ENCODE data around the gene TMEM184C.

Gene TMEM184C

DNA sequence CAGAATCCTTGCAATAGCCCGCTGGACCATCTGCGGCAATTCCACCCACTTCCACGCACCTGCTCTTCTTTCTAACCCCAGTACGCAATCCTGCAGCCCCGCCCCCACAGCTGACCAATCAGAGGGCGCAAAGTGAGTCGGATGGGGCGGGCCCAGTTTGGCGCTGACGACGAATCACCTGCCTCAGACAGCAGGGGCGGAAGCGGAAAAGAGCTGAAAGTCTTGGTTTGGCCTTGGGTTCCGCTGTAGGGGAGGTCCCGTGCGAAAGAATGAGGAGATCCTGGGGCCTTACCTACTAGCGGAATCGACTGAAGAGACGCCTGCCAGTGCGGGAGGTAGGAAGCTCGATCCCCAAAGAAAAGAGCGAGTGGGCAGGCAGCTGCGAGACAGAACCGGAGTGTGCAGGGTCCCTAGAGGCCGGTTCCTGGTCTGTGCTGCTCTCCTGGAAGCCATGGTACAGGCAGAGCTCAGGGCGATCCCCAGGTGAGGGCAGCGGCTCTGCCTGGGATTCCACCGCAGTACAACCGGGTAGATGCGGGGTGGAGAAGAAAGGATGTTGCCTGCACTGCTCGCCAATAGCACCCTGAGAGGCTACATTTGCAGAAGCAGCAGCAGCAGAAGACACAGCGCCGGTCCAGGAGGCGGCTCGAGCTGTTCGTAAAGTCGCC, at the start of gene TMEM184C:
TMEM184C (plus strand) TSS at position 225 of the 668 bp plus-strand sequence. CDS start 560 bp downstream, outside the sequence.
- TF ChIP-seq ZC3H10 (CRISPR knock-in tag; IDR thresholded peaks at IDR 0.05) (no peak), SNAI2 (CRISPR knock-in tag; IDR thresholded peaks at IDR 0.05) (peak; percentile 64; the same call in 1 of the 2 replicates)
- peak; percentile 100 for ATAC-seq

DNA sequence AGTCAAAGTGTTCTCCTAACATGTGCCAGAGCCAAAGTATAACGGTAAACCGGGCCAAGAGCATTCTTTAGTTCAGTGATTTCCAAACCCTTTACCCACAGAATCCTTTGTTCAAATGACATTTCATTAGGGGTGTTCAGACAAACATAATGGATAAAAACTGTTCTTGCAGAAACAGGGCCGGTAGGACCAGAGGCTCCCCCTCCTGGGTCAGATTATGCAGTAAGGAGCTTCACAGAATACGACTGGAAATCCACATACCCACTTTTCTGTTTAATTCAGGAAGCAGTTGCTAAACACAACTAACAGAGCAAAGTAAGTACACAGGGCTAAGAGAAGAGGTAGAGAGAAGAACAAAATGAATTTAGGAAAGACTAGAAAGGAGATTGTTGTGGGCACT, 46.6 kb upstream of the TMEM184C start:
- ATAC-seq: no peak
- TF ChIP-seq, protein P1, sequence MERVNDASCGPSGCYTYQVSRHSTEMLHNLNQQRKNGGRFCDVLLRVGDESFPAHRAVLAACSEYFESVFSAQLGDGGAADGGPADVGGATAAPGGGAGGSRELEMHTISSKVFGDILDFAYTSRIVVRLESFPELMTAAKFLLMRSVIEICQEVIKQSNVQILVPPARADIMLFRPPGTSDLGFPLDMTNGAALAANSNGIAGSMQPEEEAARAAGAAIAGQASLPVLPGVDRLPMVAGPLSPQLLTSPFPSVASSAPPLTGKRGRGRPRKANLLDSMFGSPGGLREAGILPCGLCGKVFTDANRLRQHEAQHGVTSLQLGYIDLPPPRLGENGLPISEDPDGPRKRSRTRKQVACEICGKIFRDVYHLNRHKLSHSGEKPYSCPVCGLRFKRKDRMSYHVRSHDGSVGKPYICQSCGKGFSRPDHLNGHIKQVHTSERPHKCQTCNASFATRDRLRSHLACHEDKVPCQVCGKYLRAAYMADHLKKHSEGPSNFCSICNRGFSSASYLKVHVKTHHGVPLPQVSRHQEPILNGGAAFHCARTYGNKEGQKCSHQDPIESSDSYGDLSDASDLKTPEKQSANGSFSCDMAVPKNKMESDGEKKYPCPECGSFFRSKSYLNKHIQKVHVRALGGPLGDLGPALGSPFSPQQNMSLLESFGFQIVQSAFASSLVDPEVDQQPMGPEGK (CRISPR knock-in tag; IDR thresholded peaks at IDR 0.05; ENCODE audit: borderline replicate concordance): no peak
- TF ChIP-seq TOX (CRISPR knock-in tag; IDR thresholded peaks at IDR 0.05; ENCODE audit: borderline replicate concordance): no peak
- TF ChIP-seq ZNF8 (CRISPR knock-in tag; IDR thresholded peaks at IDR 0.05): no peak
- no peak for TF ChIP-seq ISL1 (CRISPR knock-in tag; IDR thresholded peaks at IDR 0.05)
- TF ChIP-seq ARNTL (CRISPR knock-in tag; IDR thresholded peaks at IDR 0.05; ENCODE audit: borderline replicate concordance, low read depth): no peak
- no peak for TF ChIP-seq ZFP3 (CRISPR knock-in tag; IDR thresholded peaks at IDR 0.05)
- TF ChIP-seq OSR1 (CRISPR knock-in tag; IDR thresholded peaks at IDR 0.05): no peak
- no peak for TF ChIP-seq RARB (CRISPR knock-in tag; IDR thresholded peaks at IDR 0.05)
- no peak for TF ChIP-seq PPARA (CRISPR knock-in tag; IDR thresholded peaks at IDR 0.05; ENCODE audit: borderline replicate concordance)
- no peak for TF ChIP-seq TCF4 (CRISPR knock-in tag; IDR thresholded peaks at IDR 0.05; ENCODE audit: borderline replicate concordance)

DNA sequence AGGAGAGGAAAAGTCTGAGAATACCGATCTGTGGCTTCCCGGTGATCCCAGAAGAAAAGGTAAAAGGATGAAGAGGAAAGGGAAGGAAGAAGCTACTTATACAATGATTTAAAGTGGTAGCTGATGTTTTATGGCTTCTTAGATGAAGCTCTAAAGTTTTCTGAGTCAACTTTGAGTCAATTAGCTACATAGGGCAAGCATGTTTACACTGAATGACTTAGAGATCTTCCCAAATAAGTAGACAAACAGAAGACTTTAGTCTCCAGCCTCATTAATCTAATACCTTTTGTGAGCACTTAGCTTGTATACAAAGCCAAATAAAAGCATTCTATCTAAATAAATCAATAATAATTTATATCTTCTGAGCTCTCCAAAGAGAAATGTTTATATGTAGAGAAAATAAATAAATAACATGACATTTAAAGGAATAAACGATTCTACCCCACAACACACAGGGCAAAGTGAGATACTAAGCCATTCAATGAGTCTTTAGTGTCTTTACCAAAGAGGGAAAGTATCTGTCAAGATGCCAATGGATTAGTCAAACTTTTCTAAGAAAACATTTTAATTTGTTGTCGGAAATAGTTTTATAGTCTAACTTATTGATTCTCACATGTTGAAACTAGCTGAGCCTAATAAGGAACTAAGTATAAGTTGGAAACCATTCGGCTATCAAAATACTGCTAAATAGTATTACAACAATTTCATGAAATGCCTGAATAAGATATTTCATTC, 46.0 kb upstream of the TMEM184C start:
- TF ChIP-seq TOX (CRISPR knock-in tag; IDR thresholded peaks at IDR 0.05; ENCODE audit: borderline replicate concordance): no peak
- no peak for TF ChIP-seq CSDC2 (CRISPR knock-in tag; IDR thresholded peaks at IDR 0.05)
- no peak for TF ChIP-seq RARB (CRISPR knock-in tag; IDR thresholded peaks at IDR 0.05)
- TF ChIP-seq GLIS3 (CRISPR knock-in tag; IDR thresholded peaks at IDR 0.05): no peak
- TF ChIP-seq ZNF70 (CRISPR knock-in tag; IDR thresholded peaks at IDR 0.05): no peak
- no peak for TF ChIP-seq ZFP3 (CRISPR knock-in tag; IDR thresholded peaks at IDR 0.05)
- no peak for ATAC-seq

DNA sequence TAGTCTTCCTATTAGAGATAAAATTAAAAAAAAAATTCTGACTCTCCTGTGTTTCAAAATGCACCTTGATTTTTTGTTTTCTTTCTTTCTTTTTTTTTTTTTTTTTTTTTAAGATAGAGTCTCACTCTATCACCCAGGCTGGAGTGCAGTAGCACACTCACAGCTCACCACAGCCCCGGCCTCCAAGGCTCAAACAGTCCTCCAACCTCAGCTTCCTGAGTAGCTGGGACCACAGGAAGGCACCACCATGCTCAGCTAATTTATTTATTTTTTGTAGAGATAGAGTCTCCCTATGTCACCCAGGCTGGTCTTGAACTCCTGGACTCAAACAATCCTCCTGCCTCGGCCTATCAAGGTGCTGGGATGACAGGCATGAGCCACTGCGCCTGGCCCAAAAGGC, 41.1 kb upstream of the TMEM184C start:
- no peak for ATAC-seq
- TF ChIP-seq ZFP30 (CRISPR knock-in tag; IDR thresholded peaks at IDR 0.05) (no peak), ZFP3 (CRISPR knock-in tag; IDR thresholded peaks at IDR 0.05) (no peak), PPARA (CRISPR knock-in tag; IDR thresholded peaks at IDR 0.05; ENCODE audit: borderline replicate concordance) (no peak), ZNF8 (CRISPR knock-in tag; IDR thresholded peaks at IDR 0.05) (no peak), BACH2 (CRISPR knock-in tag; IDR thresholded peaks at IDR 0.05; ENCODE audit: borderline replicate concordance) (no peak), CSDC2 (CRISPR knock-in tag; IDR thresholded peaks at IDR 0.05) (no peak), ZNF70 (CRISPR knock-in tag; IDR thresholded peaks at IDR 0.05) (no peak), RARB (CRISPR knock-in tag; IDR thresholded peaks at IDR 0.05) (no peak), SNAI2 (CRISPR knock-in tag; IDR thresholded peaks at IDR 0.05) (no peak), OSR1 (CRISPR knock-in tag; IDR thresholded peaks at IDR 0.05) (no peak)
- TF ChIP-seq, protein P2, sequence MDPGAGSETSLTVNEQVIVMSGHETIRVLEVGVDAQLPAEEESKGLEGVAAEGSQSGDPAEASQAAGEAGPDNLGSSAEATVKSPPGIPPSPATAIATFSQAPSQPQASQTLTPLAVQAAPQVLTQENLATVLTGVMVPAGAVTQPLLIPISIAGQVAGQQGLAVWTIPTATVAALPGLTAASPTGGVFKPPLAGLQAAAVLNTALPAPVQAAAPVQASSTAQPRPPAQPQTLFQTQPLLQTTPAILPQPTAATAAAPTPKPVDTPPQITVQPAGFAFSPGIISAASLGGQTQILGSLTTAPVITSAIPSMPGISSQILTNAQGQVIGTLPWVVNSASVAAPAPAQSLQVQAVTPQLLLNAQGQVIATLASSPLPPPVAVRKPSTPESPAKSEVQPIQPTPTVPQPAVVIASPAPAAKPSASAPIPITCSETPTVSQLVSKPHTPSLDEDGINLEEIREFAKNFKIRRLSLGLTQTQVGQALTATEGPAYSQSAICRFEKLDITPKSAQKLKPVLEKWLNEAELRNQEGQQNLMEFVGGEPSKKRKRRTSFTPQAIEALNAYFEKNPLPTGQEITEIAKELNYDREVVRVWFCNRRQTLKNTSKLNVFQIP (CRISPR knock-in tag; IDR thresholded peaks at IDR 0.05; ENCODE audit: borderline replicate concordance, low read depth): no peak
- TF ChIP-seq, protein P3, sequence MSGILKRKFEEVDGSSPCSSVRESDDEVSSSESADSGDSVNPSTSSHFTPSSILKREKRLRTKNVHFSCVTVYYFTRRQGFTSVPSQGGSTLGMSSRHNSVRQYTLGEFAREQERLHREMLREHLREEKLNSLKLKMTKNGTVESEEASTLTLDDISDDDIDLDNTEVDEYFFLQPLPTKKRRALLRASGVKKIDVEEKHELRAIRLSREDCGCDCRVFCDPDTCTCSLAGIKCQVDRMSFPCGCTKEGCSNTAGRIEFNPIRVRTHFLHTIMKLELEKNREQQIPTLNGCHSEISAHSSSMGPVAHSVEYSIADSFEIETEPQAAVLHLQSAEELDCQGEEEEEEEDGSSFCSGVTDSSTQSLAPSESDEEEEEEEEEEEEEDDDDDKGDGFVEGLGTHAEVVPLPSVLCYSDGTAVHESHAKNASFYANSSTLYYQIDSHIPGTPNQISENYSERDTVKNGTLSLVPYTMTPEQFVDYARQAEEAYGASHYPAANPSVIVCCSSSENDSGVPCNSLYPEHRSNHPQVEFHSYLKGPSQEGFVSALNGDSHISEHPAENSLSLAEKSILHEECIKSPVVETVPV (CRISPR knock-in tag; IDR thresholded peaks at IDR 0.05): no peak

DNA sequence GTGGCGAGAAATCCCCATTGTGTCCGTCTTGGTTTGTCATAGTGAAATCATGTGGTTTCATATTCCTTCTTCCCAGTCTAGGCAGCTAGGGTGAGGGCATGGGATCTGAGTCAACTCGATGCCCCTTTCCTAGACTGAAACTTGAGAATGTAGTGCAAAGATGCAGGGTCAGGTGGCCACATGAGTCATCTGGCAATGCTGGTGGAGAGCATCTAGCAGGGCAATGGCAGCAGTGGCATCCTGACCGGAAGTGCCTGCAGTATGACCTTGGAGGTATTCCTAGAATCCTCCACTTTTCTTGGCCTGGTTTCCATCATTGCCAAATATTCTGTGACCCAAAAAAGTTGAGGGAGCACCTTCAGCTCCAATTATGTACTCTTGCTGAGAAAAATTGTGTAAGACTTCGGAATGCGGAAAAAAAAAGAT, 39.1 kb upstream of the TMEM184C start:
- peak; percentile 99 for ATAC-seq
- TF ChIP-seq, protein P1 (CRISPR knock-in tag; IDR thresholded peaks at IDR 0.05; ENCODE audit: borderline replicate concordance): no peak
- TF ChIP-seq, protein P2 (CRISPR knock-in tag; IDR thresholded peaks at IDR 0.05; ENCODE audit: borderline replicate concordance, low read depth): no peak
- no peak for TF ChIP-seq ESRRG (CRISPR knock-in tag; IDR thresholded peaks at IDR 0.05)
- TF ChIP-seq, protein P4, sequence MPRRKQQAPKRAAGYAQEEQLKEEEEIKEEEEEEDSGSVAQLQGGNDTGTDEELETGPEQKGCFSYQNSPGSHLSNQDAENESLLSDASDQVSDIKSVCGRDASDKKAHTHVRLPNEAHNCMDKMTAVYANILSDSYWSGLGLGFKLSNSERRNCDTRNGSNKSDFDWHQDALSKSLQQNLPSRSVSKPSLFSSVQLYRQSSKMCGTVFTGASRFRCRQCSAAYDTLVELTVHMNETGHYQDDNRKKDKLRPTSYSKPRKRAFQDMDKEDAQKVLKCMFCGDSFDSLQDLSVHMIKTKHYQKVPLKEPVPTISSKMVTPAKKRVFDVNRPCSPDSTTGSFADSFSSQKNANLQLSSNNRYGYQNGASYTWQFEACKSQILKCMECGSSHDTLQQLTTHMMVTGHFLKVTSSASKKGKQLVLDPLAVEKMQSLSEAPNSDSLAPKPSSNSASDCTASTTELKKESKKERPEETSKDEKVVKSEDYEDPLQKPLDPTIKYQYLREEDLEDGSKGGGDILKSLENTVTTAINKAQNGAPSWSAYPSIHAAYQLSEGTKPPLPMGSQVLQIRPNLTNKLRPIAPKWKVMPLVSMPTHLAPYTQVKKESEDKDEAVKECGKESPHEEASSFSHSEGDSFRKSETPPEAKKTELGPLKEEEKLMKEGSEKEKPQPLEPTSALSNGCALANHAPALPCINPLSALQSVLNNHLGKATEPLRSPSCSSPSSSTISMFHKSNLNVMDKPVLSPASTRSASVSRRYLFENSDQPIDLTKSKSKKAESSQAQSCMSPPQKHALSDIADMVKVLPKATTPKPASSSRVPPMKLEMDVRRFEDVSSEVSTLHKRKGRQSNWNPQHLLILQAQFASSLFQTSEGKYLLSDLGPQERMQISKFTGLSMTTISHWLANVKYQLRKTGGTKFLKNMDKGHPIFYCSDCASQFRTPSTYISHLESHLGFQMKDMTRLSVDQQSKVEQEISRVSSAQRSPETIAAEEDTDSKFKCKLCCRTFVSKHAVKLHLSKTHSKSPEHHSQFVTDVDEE (CRISPR knock-in tag; IDR thresholded peaks at IDR 0.05): no peak
